Ovary (tissue), 9 donors: Measurements from ENCODE around the gene RSRC1. TPM values are rescaled to one million over a fixed set of nuclear protein-coding genes. Genes with fewer than 3 reads are reported as not detected.

ENCODE experiments used
- DNase-seq, 5 donors: peaks; one replicate each; pipeline ENCODE4 v3.0.0-alpha.2; 2019 to 2020
- H3K27ac ChIP-seq, 2 donors: fragments of 200-600 bp; one replicate each; pipeline versions ENCODE4 v1.5.1 to v1.8.0; 2019 to 2022
- H3K27me3 ChIP-seq: fragments of 200-600 bp; one replicate; pipeline ENCODE4 v1.8.0; 2022
- H3K36me3 ChIP-seq: fragments of 200-600 bp; sonication (generic); one replicate; pipeline ENCODE4 v1.5.1; 2019
- H3K4me1 ChIP-seq: one replicate; pipeline ENCODE4 v1.8.1; 2013; ENCODE audit warnings: mild to moderate bottlenecking, moderate library complexity; ENCODE audit not compliant: insufficient read depth
- H3K4me3 ChIP-seq: fragments of 200-600 bp; sonication (generic); one replicate; pipeline ENCODE4 v1.5.1; 2017
- H3K9me3 ChIP-seq, 2 donors: fragments of 200-600 bp in 1 of 2; sonication (generic) in 1 of 2; one replicate each; pipeline versions ENCODE4 v1.5.1 to v1.8.1; 2013 to 2019; ENCODE audit warnings: mild to moderate bottlenecking in 1 of 2, moderate library complexity in 1 of 2
- CTCF ChIP-seq, 3 donors: fragments of 450-650 bp in 2 of 3; fragments of 200-600 bp in 1 of 3; IDR thresholded peaks; one replicate each; pipeline versions ENCODE4 v1.5.1 to v1.8.0; 2016 to 2022; ENCODE audit warnings: antibody characterized with exemption in 3 of 3, mild to moderate bottlenecking in 1 of 3
- EP300 ChIP-seq: sonication (generic); formaldehyde crosslinking; IDR thresholded peaks from one replicate; pipeline ENCODE4 v1.6.1; 2017; ENCODE audit warnings: antibody characterized with exemption
- POLR2A ChIP-seq: fragments of 450-650 bp; IDR thresholded peaks from one replicate; pipeline ENCODE4 v1.6.1; 2017; ENCODE audit warnings: antibody characterized with exemption, mild to moderate bottlenecking, moderate library complexity
- WGBS, 3 donors: extraction: QIAGEN DNeasy Blood & Tissue Kit in 1 of 3; methylation state at CpG; one replicate each; pipeline versions ENCODE4 v1.1.5 to v1.1.7; 2013 to 2017; 5-methylcytosine and 5-hydroxymethylcytosine counted together
- intact Hi-C, 4 donors: fragments of 100-400 bp; cut with DNase I; formaldehyde crosslinking; loops; one replicate each; pipeline versions ENCODE4 v1.11.0 to v1.15.1; 2022 to 2023
- polyA plus RNA-seq, 2 donors: library from polyadenylated mRNA; stranded (reverse); fragments of 200-250 nt in 1 of 2; fragments of 350-450 nt in 1 of 2; fragmentation: Illumina TruSeq in 1 of 2; extraction: RNeasy Lipid Tissue Mini Kit (QIAGEN cat#74804) in 1 of 2; gene quantifications; one replicate each; pipeline ENCODE4 v1.2.3, GENCODE V29; 2013 to 2014
- total RNA-seq, 7 donors: library from RNA; depleted of rRNA in 2 of 7; stranded (reverse); fragments of >200 nt in 2 of 7; fragmentation: NEBNext Ultra II Directional in 3 of 7; extraction: Animal tissue kit (Norgen Biotek cat#: 25700) in 3 of 7; gene quantifications; one replicate each; pipeline versions ENCODE4 v1.1.0 to v1.2.4, GENCODE V29; 2016 to 2023
- donor health status: DM: no; HTN: no; CAD: no; lungs with moderate emphysema.
- donor health status: DM: no; HTN: no; CAD: no.
- donor health status: Bipolar disorder and iron deficiency.
- donor health status: DM: yes; HTN: yes; CAD: no.
- donor health status: DM: no; HTN: no; CAD: no.
- donor health status: DM: yes; HTN: yes; CAD: no.

RSRC1 gene
- total and polyA plus RNA-seq, 9 donors = 13.4 to 45.1 (median 31.8) TPM

- WGBS, 3 donors = 6 to 12% (median 11%) methylated on average over 5 of the region's 5 CpGs
- H3K4me1 ChIP-seq = peaks cover 5% of the 10 kb centered on the region
- no peak for DNase-seq
- H3K36me3 ChIP-seq = no peaks in the 10 kb centered on the region
- peaks cover 0 to 12% of the 10 kb centered on the region in 2 donors for H3K9me3 ChIP-seq
- no peak overlapping the region for H3K27ac ChIP-seq
- TF ChIP-seq CTCF (IDR thresholded peaks at IDR 0.05) (no peak), EP300 (no peak), POLR2A (no peak)
- H3K4me3 ChIP-seq = no peak overlapping the region
- peaks cover 12% of the 10 kb centered on the region for H3K27me3 ChIP-seq
- intact Hi-C loops = no loop called here
Observed at GRCh38 chr3:158098834-158099424, 11.0 kb upstream of the RSRC1 start.

- H3K9me3 ChIP-seq = peaks cover 0 to under 1% of the 10 kb centered on the region in 2 donors
- H3K36me3 ChIP-seq = no peaks in the 10 kb centered on the region
- H3K4me1 ChIP-seq = peaks cover 8% of the 10 kb centered on the region
- peaks cover 13% of the 10 kb centered on the region for H3K27me3 ChIP-seq
- H3K27ac ChIP-seq = no peak overlapping the region
- WGBS, 3 donors = 29 to 31% (median 30%) methylated on average over 2 of the region's 2 CpGs
- DNase-seq = no peak
- TF ChIP-seq EP300 (no peak), CTCF (IDR thresholded peaks at IDR 0.05) (no peak), POLR2A (no peak)
- intact Hi-C loops = no loop called here
- no peak overlapping the region for H3K4me3 ChIP-seq
Observed at GRCh38 chr3:158100681-158101080, 9.2 kb upstream of the RSRC1 start.

- no peaks in the 10 kb centered on the region for H3K36me3 ChIP-seq
- H3K4me3 ChIP-seq = no peak overlapping the region
- peaks cover 13% of the 10 kb centered on the region for H3K27me3 ChIP-seq
- DNase-seq = no peak
- WGBS, 3 donors = 31 to 36% (median 32%) methylated on average over 14 of the region's 14 CpGs
- H3K9me3 ChIP-seq = no peaks in the 10 kb centered on the region
- H3K27ac ChIP-seq = no peak overlapping the region
- no peak for TF ChIP-seq CTCF (IDR thresholded peaks at IDR 0.05)
- TF ChIP-seq POLR2A = no peak
- TF ChIP-seq EP300 = no peak
- H3K4me1 ChIP-seq = peaks cover 9% of the 10 kb centered on the region
- intact Hi-C loops = no loop called here
Observed at GRCh38 chr3:158101335-158102241, 8.3 kb upstream of the RSRC1 start.

- intact Hi-C loops = no loop called here
- H3K36me3 ChIP-seq = no peaks in the 10 kb centered on the region
- DNase-seq = no peak
- WGBS, 3 donors = 16 to 34% (median 20%) methylated on average over 28 of the region's 28 CpGs
- H3K27me3 ChIP-seq = peaks cover 13% of the 10 kb centered on the region
- H3K4me1 ChIP-seq = peaks cover 9% of the 10 kb centered on the region
- no peaks in the 10 kb centered on the region for H3K9me3 ChIP-seq
- TF ChIP-seq CTCF (IDR thresholded peaks at IDR 0.05) = no peak
- TF ChIP-seq EP300 = no peak
- TF ChIP-seq POLR2A = no peak
- H3K27ac ChIP-seq = no peak overlapping the region
- H3K4me3 ChIP-seq = no peak overlapping the region
Observed at GRCh38 chr3:158102242-158103080, 7.4 kb upstream of the RSRC1 start.
